CD14-positive monocyte (primary cell): ENCODE data around the gene TRPM8. TPM values are rescaled to one million over a fixed set of nuclear protein-coding genes. Genes with fewer than 3 reads are reported as not detected.

Experiments used
- DNase-seq, 3 donors: peaks; one replicate each; pipeline ENCODE4 v3.0.0-alpha.2; 2011 to 2022
- H2AFZ ChIP-seq: 2 replicates; pipeline ENCODE4 v1.6.0; 2012; ENCODE audit warnings: mild to moderate bottlenecking, low read depth, low read length, inconsistent platforms; ENCODE audit not compliant: insufficient read depth, poor library complexity, severe bottlenecking
- H3K27ac ChIP-seq, 2 donors: 1 replicate in 1 of 2; 2 replicates in 1 of 2; pipeline ENCODE4 v1.5.1; 2012 to 2013; ENCODE audit warnings: low read length in 2 of 2, control low read depth in 1 of 2, inconsistent platforms in 1 of 2, low read depth in 1 of 2, mild to moderate bottlenecking in 1 of 2
- H3K27me3 ChIP-seq, 2 donors: one replicate each; pipeline versions ENCODE4 v1.6.0 to v1.6.1; 2011 to 2013; ENCODE audit warnings: low read length in 2 of 2; ENCODE audit not compliant: control insufficient read depth in 2 of 2, insufficient read depth in 2 of 2
- H3K36me3 ChIP-seq, 2 donors: replicated peaks in 1 of 2; 1 replicate in 1 of 2; 2 replicates in 1 of 2; pipeline versions ENCODE4 v1.5.1 to v1.6.1; 2012 to 2013; ENCODE audit warnings: low read length in 2 of 2, control low read depth in 1 of 2, inconsistent platforms in 1 of 2, mild to moderate bottlenecking in 1 of 2; ENCODE audit not compliant: insufficient read depth in 2 of 2, control insufficient read depth in 1 of 2
- H3K4me1 ChIP-seq, 2 donors: 1 replicate in 1 of 2; 2 replicates in 1 of 2; pipeline versions ENCODE4 v1.5.1 to v1.6.1; 2012 to 2013; ENCODE audit warnings: low read length in 2 of 2, control low read depth in 1 of 2, inconsistent platforms in 1 of 2, mild to moderate bottlenecking in 1 of 2, moderate library complexity in 1 of 2; ENCODE audit not compliant: insufficient read depth in 2 of 2, control insufficient read depth in 1 of 2
- H3K4me2 ChIP-seq: replicated peaks from 2 replicates; pipeline ENCODE3; 2012; ENCODE audit warnings: low read length, moderate library complexity, mild to moderate bottlenecking; ENCODE audit not compliant: poor library complexity, severe bottlenecking; ENCODE audit errors: extremely low read depth
- H3K4me3 ChIP-seq, 3 experiments: fragments of 200-600 bp in 1 of 3; sonication (generic) in 1 of 3; replicated peaks in 1 of 3; 1 replicate in 2 of 3; 2 replicates in 1 of 3; pipeline ENCODE4 v1.5.1; 2011 to 2013; ENCODE audit warnings: low read length in 3 of 3, mild to moderate bottlenecking in 3 of 3, control low read depth in 2 of 3, low read depth in 2 of 3, inconsistent platforms in 1 of 3, moderate library complexity in 1 of 3
- H3K79me2 ChIP-seq: 2 replicates; pipeline ENCODE4 v1.6.0; 2012; ENCODE audit warnings: mild to moderate bottlenecking, control low read depth, inconsistent platforms, low read length, moderate library complexity; ENCODE audit not compliant: insufficient read depth
- H3K9ac ChIP-seq: 2 replicates; pipeline ENCODE4 v1.6.0; 2017; ENCODE audit warnings: low read length, mild to moderate bottlenecking; ENCODE audit not compliant: insufficient read depth, poor library complexity, severe bottlenecking
- H3K9me3 ChIP-seq, 2 donors: replicated peaks in 1 of 2; 1 replicate in 1 of 2; 2 replicates in 1 of 2; pipeline versions ENCODE4 v1.5.1 to v1.6.1; 2012 to 2013; ENCODE audit warnings: low read length in 2 of 2, control low read depth in 1 of 2; ENCODE audit not compliant: control insufficient read depth in 1 of 2, insufficient read depth in 1 of 2
- H4K20me1 ChIP-seq: 2 replicates; pipeline ENCODE4 v1.6.0; 2012; ENCODE audit warnings: mild to moderate bottlenecking, low read length, control low read depth, moderate library complexity; ENCODE audit not compliant: insufficient read depth
- H3K27ac Mint-ChIP-seq, 7 donors: one replicate each; pipeline ENCODE4 v1.8.0; 2020; ENCODE audit warnings: mild to moderate bottlenecking in 7 of 7, mixed read lengths in 7 of 7, moderate library complexity in 6 of 7, inconsistent platforms in 2 of 7
- H3K27me3 Mint-ChIP-seq, 3 donors: one replicate each; pipeline ENCODE4 v1.8.0; 2021 to 2022; ENCODE audit warnings: low read depth in 3 of 3, mild to moderate bottlenecking in 3 of 3, mixed read lengths in 3 of 3, moderate library complexity in 3 of 3, inconsistent platforms in 1 of 3
- H3K36me3 Mint-ChIP-seq, 2 donors: one replicate each; pipeline ENCODE4 v1.8.0; 2020; ENCODE audit warnings: mixed read lengths in 2 of 2, inconsistent platforms in 1 of 2, mild to moderate bottlenecking in 1 of 2
- H3K4me1 Mint-ChIP-seq: one replicate; pipeline ENCODE4 v1.8.0; 2020; ENCODE audit warnings: mild to moderate bottlenecking, mixed read lengths
- H3K4me3 Mint-ChIP-seq, 2 donors: one replicate each; pipeline ENCODE4 v1.8.0; 2020; ENCODE audit warnings: mild to moderate bottlenecking in 2 of 2, mixed read lengths in 2 of 2, moderate library complexity in 1 of 2
- H3K9me3 Mint-ChIP-seq, 7 donors: one replicate each; pipeline ENCODE4 v1.8.0; 2020 to 2022; ENCODE audit warnings: mixed read lengths in 7 of 7, mild to moderate bottlenecking in 6 of 7, moderate library complexity in 6 of 7, inconsistent platforms in 2 of 7
- WGBS: methylation state at CpG from one replicate; pipeline ENCODE4 v1.1.5; 2013; ENCODE audit warnings: missing lambda C conversion rate; ENCODE audit not compliant: insufficient coverage; 5-methylcytosine and 5-hydroxymethylcytosine counted together
- intact Hi-C, 2 donors: fragments of 100-400 bp; cut with micrococcal nuclease; formaldehyde crosslinking; loops; one replicate each; pipeline versions ENCODE4 v1.15.0 to v1.15.1; 2023
- polyA plus RNA-seq, 3 donors: library from polyadenylated mRNA; depleted of rRNA in 1 of 3; unstranded in 2 of 3; stranded (reverse) in 1 of 3; fragments of 300-500 nt in 2 of 3; fragments of >200 nt in 1 of 3; fragmentation: Illumina TruSeq in 2 of 3; gene quantifications; 1 replicate in 2 of 3; 2 replicates in 1 of 3; pipeline ENCODE4 v1.2.3, GENCODE V29; 2012 to 2021
- TF ChIP-seq, protein P1 (sequence below): fragments of 200-600 bp; IDR thresholded peaks from one replicate; pipeline ENCODE4 v1.8.0; 2022; ENCODE audit warnings: antibody characterized with exemption, mild to moderate bottlenecking

The TRPM8 gene
- polyA plus RNA-seq, 3 donors, result not detected

- H4K20me1 ChIP-seq, result no peaks in the 10 kb centered on the region
- no peaks in the 10 kb centered on the region for H3K4me1 ChIP-seq
- Mint-ChIP-seq H3K9me3 (peaks cover 0 to 7% (median 0%) of the 10 kb centered on the region in 7 donors), H3K36me3 (no peaks in the 10 kb centered on the region), H3K27me3 (peaks cover 4 to 20% (median 4%) of the 10 kb centered on the region in 3 donors), H3K4me3 (no peak overlapping the region), H3K27ac (no peak overlapping the region), H3K4me1 (no peaks in the 10 kb centered on the region)
- intact Hi-C loops, result no loop called here
- no peak overlapping the region for H3K27ac ChIP-seq
- no CpG with 5 or more reads among the region's 3 CpGs for WGBS
- no peak overlapping the region for H2AFZ ChIP-seq
- H3K4me3 ChIP-seq, result no peak overlapping the region
- H3K4me2 ChIP-seq, result no peak overlapping the region
- H3K27me3 ChIP-seq, result peaks cover 0 to 6% of the 10 kb centered on the region in 2 donors
- no peaks in the 10 kb centered on the region for H3K9me3 ChIP-seq
- no peaks in the 10 kb centered on the region for H3K79me2 ChIP-seq
- TF ChIP-seq, protein P1, sequence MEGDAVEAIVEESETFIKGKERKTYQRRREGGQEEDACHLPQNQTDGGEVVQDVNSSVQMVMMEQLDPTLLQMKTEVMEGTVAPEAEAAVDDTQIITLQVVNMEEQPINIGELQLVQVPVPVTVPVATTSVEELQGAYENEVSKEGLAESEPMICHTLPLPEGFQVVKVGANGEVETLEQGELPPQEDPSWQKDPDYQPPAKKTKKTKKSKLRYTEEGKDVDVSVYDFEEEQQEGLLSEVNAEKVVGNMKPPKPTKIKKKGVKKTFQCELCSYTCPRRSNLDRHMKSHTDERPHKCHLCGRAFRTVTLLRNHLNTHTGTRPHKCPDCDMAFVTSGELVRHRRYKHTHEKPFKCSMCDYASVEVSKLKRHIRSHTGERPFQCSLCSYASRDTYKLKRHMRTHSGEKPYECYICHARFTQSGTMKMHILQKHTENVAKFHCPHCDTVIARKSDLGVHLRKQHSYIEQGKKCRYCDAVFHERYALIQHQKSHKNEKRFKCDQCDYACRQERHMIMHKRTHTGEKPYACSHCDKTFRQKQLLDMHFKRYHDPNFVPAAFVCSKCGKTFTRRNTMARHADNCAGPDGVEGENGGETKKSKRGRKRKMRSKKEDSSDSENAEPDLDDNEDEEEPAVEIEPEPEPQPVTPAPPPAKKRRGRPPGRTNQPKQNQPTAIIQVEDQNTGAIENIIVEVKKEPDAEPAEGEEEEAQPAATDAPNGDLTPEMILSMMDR, result no peak
- no peak for DNase-seq
- no peaks in the 10 kb centered on the region for H3K36me3 ChIP-seq
- no peak overlapping the region for H3K9ac ChIP-seq
Observed at GRCh38 chr2:234015861-234016260, 98.7 kb downstream of the TRPM8 start.

GRCh38 chr2:234019896-234020295 is 102.7 kb downstream of the TRPM8 start:
- Mint-ChIP-seq H3K9me3 (peaks cover 2 to 11% (median 7%) of the 10 kb centered on the region in 7 donors), H3K27ac (no peak overlapping the region), H3K27me3 (peaks cover 5 to 6% (median 6%) of the 10 kb centered on the region in 3 donors), H3K4me1 (no peaks in the 10 kb centered on the region), H3K36me3 (no peaks in the 10 kb centered on the region), H3K4me3 (no peak overlapping the region)
- Histone ChIP-seq H3K9me3 (peaks cover 0 to 3% of the 10 kb centered on the region in 2 donors), H3K4me3 (no peak overlapping the region), H3K4me2 (no peak overlapping the region), H4K20me1 (no peaks in the 10 kb centered on the region), H2AFZ (no peak overlapping the region), H3K9ac (no peak overlapping the region), H3K27me3 (peaks cover 0 to 6% of the 10 kb centered on the region in 2 donors), H3K36me3 (no peaks in the 10 kb centered on the region), H3K4me1 (no peaks in the 10 kb centered on the region), H3K79me2 (no peaks in the 10 kb centered on the region), H3K27ac (no peak overlapping the region)
- WGBS, result 100% methylated on average over 1 of the region's 4 CpGs
- no peak for DNase-seq
- intact Hi-C loops, result no loop called here
- TF ChIP-seq, protein P1, result no peak
